ENCODE measurements around the gene TRIB2.
A peak's percentile ranks its signal among the peaks of the same experiment; 100 is the strongest.

Gene TRIB2

GRCh38 chr2:12701786-12702167 lies 15.0 kb upstream of the TRIB2 start:
- no peak for DNase-seq

GRCh38 chr2:12702168-12703121 lies 14.3 kb upstream of the TRIB2 start:
- no peak for DNase-seq

- DNase-seq: no peak
These were observed 12.4 kb upstream of the TRIB2 start for GRCh38 chr2:12704378-12704777.

GRCh38 chr2:12705230-12705629 lies 11.5 kb upstream of the TRIB2 start:
- DNase-seq: no peak

- DNase-seq: no peak
These were observed 11.0 kb upstream of the TRIB2 start for GRCh38 chr2:12705742-12706141.

GRCh38 chr2:12708508-12709206 lies 8.1 kb upstream of the TRIB2 start:
- DNase-seq: no peak

- DNase-seq: no peak
These were observed 7.6 kb upstream of the TRIB2 start for GRCh38 chr2:12709207-12709522.

GRCh38 chr2:12710301-12710700 lies 6.4 kb upstream of the TRIB2 start:
- no peak for DNase-seq

GRCh38 chr2:12711339-12711738 lies 5.4 kb upstream of the TRIB2 start:
- DNase-seq: no peak

GRCh38 chr2:12712881-12713280 lies 3.9 kb upstream of the TRIB2 start:
- DNase-seq: no peak

- no peak for DNase-seq
These were observed 2.1 kb upstream of the TRIB2 start for GRCh38 chr2:12714391-12715221.

- no peak for DNase-seq
These were observed 1.3 kb upstream of the TRIB2 start for GRCh38 chr2:12715258-12716031.

- DNase-seq: peak; percentile 77
These were observed 779 bp upstream of the TRIB2 start for GRCh38 chr2:12716032-12716281.

GRCh38 chr2:12717191-12718014 lies 667 bp downstream of the TRIB2 start:
- DNase-seq: peak; percentile 50

- peak; percentile 37 for DNase-seq
These were observed 1.4 kb downstream of the TRIB2 start for GRCh38 chr2:12718015-12718671.

GRCh38 chr2:12718711-12719399 lies 2.1 kb downstream of the TRIB2 start:
- no peak for DNase-seq

- DNase-seq: no peak
These were observed 2.9 kb downstream of the TRIB2 start for GRCh38 chr2:12719400-12720277.

GRCh38 chr2:12720278-12720620 lies 3.5 kb downstream of the TRIB2 start:
- no peak for DNase-seq

GRCh38 chr2:12720754-12721378 lies 4.1 kb downstream of the TRIB2 start:
- DNase-seq: no peak

Measured in activated effector memory CD4-positive, alpha-beta T cell treated with Interleukin-2 at 50 U/mL for 16 hours (primary cell).